Neural cell (in vitro differentiated cells): Measurements from ENCODE around the gene SLC9C1. TPM values are rescaled to one million over a fixed set of nuclear protein-coding genes. Genes with fewer than 3 reads are reported as not detected.

ENCODE experiments used
- H2AFZ ChIP-seq: fragments of 200-600, 300-800 bp; sonication (generic), shearing (Covaris generic); 2 replicates; pipeline ENCODE4 v1.6.0; 2014; ENCODE audit warnings: low read depth, mild to moderate bottlenecking, antibody characterized with exemption, low read length, moderate library complexity
- H3F3A ChIP-seq: fragments of 200-600 bp; shearing (Covaris generic); 2 replicates; pipeline ENCODE4 v1.6.1; 2016; ENCODE audit warnings: mild to moderate bottlenecking, moderate library complexity, mixed read lengths, antibody characterized with exemption, low read length; ENCODE audit not compliant: insufficient read depth, poor library complexity, severe bottlenecking
- H3K27ac ChIP-seq: fragments of 200-600, 300-800 bp; sonication (generic), shearing (Covaris generic); 2 replicates; pipeline ENCODE4 v1.5.1; 2014; ENCODE audit warnings: mild to moderate bottlenecking, low read length, moderate library complexity
- H3K27me3 ChIP-seq: fragments of 300-800, 200-600 bp; sonication (generic), shearing (Covaris generic); 2 replicates; pipeline ENCODE4 v1.6.0; 2014; ENCODE audit warnings: mild to moderate bottlenecking, low read depth, low read length, moderate library complexity; ENCODE audit not compliant: insufficient read depth
- H3K36me3 ChIP-seq: fragments of 300-800, 200-600 bp; sonication (generic), shearing (Covaris generic); 2 replicates; pipeline ENCODE4 v1.5.1; 2014; ENCODE audit warnings: mild to moderate bottlenecking, antibody characterized with exemption, low read length, moderate library complexity; ENCODE audit not compliant: insufficient read depth
- H3K4me2 ChIP-seq: fragments of 300-800, 200-600 bp; sonication (generic), shearing (Covaris generic); 2 replicates; pipeline ENCODE4 v1.6.0; 2014; ENCODE audit warnings: mild to moderate bottlenecking, low read length
- H3K4me3 ChIP-seq: fragments of 300-800, 200-600 bp; sonication (generic), shearing (Covaris generic); 2 replicates; pipeline ENCODE4 v1.5.1; 2014; ENCODE audit warnings: mild to moderate bottlenecking, low read length, moderate library complexity
- H3K79me2 ChIP-seq: fragments of 200-600 bp; shearing (Covaris generic); replicated peaks from 2 replicates; pipeline ENCODE4 v1.6.0; 2014; ENCODE audit warnings: mild to moderate bottlenecking, low read length, moderate library complexity; ENCODE audit not compliant: insufficient read depth
- H3K9ac ChIP-seq: fragments of 300-800, 200-600 bp; sonication (generic), shearing (Covaris generic); 2 replicates; pipeline ENCODE4 v1.6.1; 2016; ENCODE audit warnings: mild to moderate bottlenecking, low read length, mixed read lengths
- H3K9me2 ChIP-seq: fragments of 200-600 bp; shearing (Covaris generic); 2 replicates; pipeline ENCODE4 v1.6.1; 2016; ENCODE audit warnings: mild to moderate bottlenecking, low read length, mixed read lengths; ENCODE audit not compliant: insufficient read depth
- H3K9me3 ChIP-seq: fragments of 200-600, 300-800 bp; sonication (generic), shearing (Covaris generic); 2 replicates; pipeline ENCODE4 v1.6.1; 2016; ENCODE audit warnings: mild to moderate bottlenecking, mixed run types, low read length, moderate library complexity, mixed read lengths
- H4K20me1 ChIP-seq: fragments of 200-600 bp; shearing (Covaris generic); 2 replicates; pipeline ENCODE4 v1.6.1; 2016; ENCODE audit warnings: mild to moderate bottlenecking, mixed run types; ENCODE audit not compliant: insufficient read depth
- CTCF ChIP-seq: fragments of 450-650 bp; IDR thresholded peaks from 2 replicates; pipeline ENCODE4 v1.5.1; 2014; ENCODE audit warnings: antibody characterized with exemption, mild to moderate bottlenecking, moderate library complexity; ENCODE audit not compliant: poor library complexity, severe bottlenecking
- EP300 ChIP-seq: fragments of 450-650 bp; conservative IDR thresholded peaks from 2 replicates; pipeline ENCODE4 v1.6.1; 2014; ENCODE audit warnings: antibody characterized with exemption, mild to moderate bottlenecking, moderate library complexity; ENCODE audit not compliant: poor library complexity, severe bottlenecking
- EZH2 ChIP-seq: fragments of 200-600, 300-800 bp; shearing (Covaris generic), sonication (generic); IDR thresholded peaks from 2 replicates; pipeline ENCODE4 v1.6.1; 2014; ENCODE audit warnings: antibody characterized with exemption, low read length, borderline replicate concordance, mild to moderate bottlenecking; ENCODE audit not compliant: insufficient read depth, poor library complexity, severe bottlenecking
- MXI1 ChIP-seq: fragments of 450-650 bp; conservative IDR thresholded peaks from 2 replicates; pipeline ENCODE4 v1.6.1; 2014; ENCODE audit warnings: antibody characterized with exemption, mild to moderate bottlenecking; ENCODE audit not compliant: poor library complexity, severe bottlenecking
- POLR2AphosphoS5 ChIP-seq: IDR thresholded peaks from 2 replicates; pipeline ENCODE4 v1.6.1; 2012
- RAD21 ChIP-seq: fragments of 450-650 bp; conservative IDR thresholded peaks from 2 replicates; pipeline ENCODE4 v1.6.1; 2014; ENCODE audit warnings: antibody characterized with exemption, mild to moderate bottlenecking, moderate library complexity
- REST ChIP-seq: IDR thresholded peaks from 2 replicates; pipeline ENCODE4 v1.6.1; 2012; ENCODE audit warnings: borderline replicate concordance
- SMC3 ChIP-seq: fragments of 450-650 bp; conservative IDR thresholded peaks from 2 replicates; pipeline ENCODE4 v1.6.1; 2014; ENCODE audit warnings: antibody characterized with exemption, mild to moderate bottlenecking, moderate library complexity; ENCODE audit not compliant: poor library complexity
- TAF1 ChIP-seq: IDR thresholded peaks from 2 replicates; pipeline ENCODE4 v1.6.1; 2012; ENCODE audit warnings: low read depth
- polyA plus RNA-seq: library from polyadenylated mRNA; depleted of rRNA; stranded (reverse); fragments of >200 nt; gene quantifications from 2 replicates; pipeline ENCODE4 v1.2.3, GENCODE V29; 2014

SLC9C1 gene
- polyA plus RNA-seq, 1 donor from 2014 or later, result not detected

GRCh38 chr3:112175037-112175436 lies 119.0 kb downstream of the SLC9C1 start:
- no peaks in the 10 kb centered on the region for H4K20me1 ChIP-seq
- no peak overlapping the region for H3K9ac ChIP-seq
- TF ChIP-seq MXI1, result no peak
- TF ChIP-seq EZH2, result no peak
- TF ChIP-seq EP300, result no peak
- TF ChIP-seq CTCF, result no peak
- no peak for TF ChIP-seq REST
- TF ChIP-seq SMC3, result no peak
- no peak for TF ChIP-seq RAD21
- no peak for TF ChIP-seq TAF1
- no peak for TF ChIP-seq POLR2AphosphoS5
- H3K36me3 ChIP-seq, result no peaks in the 10 kb centered on the region
- no peaks in the 10 kb centered on the region for H3K27me3 ChIP-seq
- no peaks in the 10 kb centered on the region for H3F3A ChIP-seq
- H3K9me2 ChIP-seq, result no peaks in the 10 kb centered on the region
- no peak overlapping the region for H3K4me3 ChIP-seq
- no peak overlapping the region for H3K4me2 ChIP-seq
- H3K9me3 ChIP-seq, result no peaks in the 10 kb centered on the region
- H3K27ac ChIP-seq, result no peak overlapping the region
- H3K79me2 ChIP-seq, result no peaks in the 10 kb centered on the region
- H2AFZ ChIP-seq, result no peak overlapping the region

GRCh38 chr3:112171144-112171543 lies 122.9 kb downstream of the SLC9C1 start:
- no peaks in the 10 kb centered on the region for H3F3A ChIP-seq
- H4K20me1 ChIP-seq, result no peaks in the 10 kb centered on the region
- TF ChIP-seq RAD21, result no peak
- TF ChIP-seq TAF1, result no peak
- TF ChIP-seq EP300, result no peak
- no peak for TF ChIP-seq CTCF
- no peak for TF ChIP-seq MXI1
- TF ChIP-seq SMC3, result no peak
- no peak for TF ChIP-seq REST
- TF ChIP-seq EZH2, result no peak
- no peak for TF ChIP-seq POLR2AphosphoS5
- H3K4me2 ChIP-seq, result no peak overlapping the region
- H3K9ac ChIP-seq, result no peak overlapping the region
- no peaks in the 10 kb centered on the region for H3K9me3 ChIP-seq
- H3K4me3 ChIP-seq, result no peak overlapping the region
- H3K27me3 ChIP-seq, result no peaks in the 10 kb centered on the region
- H3K79me2 ChIP-seq, result no peaks in the 10 kb centered on the region
- no peak overlapping the region for H3K27ac ChIP-seq
- H3K36me3 ChIP-seq, result no peaks in the 10 kb centered on the region
- H2AFZ ChIP-seq, result no peak overlapping the region
- no peaks in the 10 kb centered on the region for H3K9me2 ChIP-seq
